ENCODE measurements around the gene XYLT1.

- no peak for TF ChIP-seq POLR2AphosphoS5 (IDR thresholded peaks at IDR 0.05; ENCODE audit: insufficient read depth in 1 of 2, low read depth in 1 of 2)
- TF ChIP-seq CTCF (IDR thresholded peaks at IDR 0.05) = no peak
- TF ChIP-seq POLR2A (IDR thresholded peaks at IDR 0.05) = no peak
Measured at GRCh38 chr16:17219991-17220390, 250.8 kb downstream of the XYLT1 start.

Data from vagina (tissue), 2 donors.